Measurements from ENCODE around the gene TMEM183A. TPM values are rescaled to one million over a fixed set of nuclear protein-coding genes. Genes with fewer than 3 reads are reported as not detected.

TMEM183A gene
- total RNA-seq (78.8 and 105 TPM in 2 replicates), polyA plus RNA-seq (61.0 and 65.2 TPM in 2 replicates)

GRCh38 chr1:203006948-203007871, at the start of gene TMEM183A:
Gene TMEM183A, plus strand, starts transcription at chr1:203007374. Its CDS starts 92 bp downstream, at chr1:203007466.
- H3K4me3 ChIP-seq: peak within 1 kb of the TSS; percentile 80
- H3K36me3 ChIP-seq (replicated peaks; ENCODE audit: insufficient read depth, low read depth): peaks cover 6% of the 10 kb centered on the region
- peaks cover 14% of the 10 kb centered on the region for H4K20me1 ChIP-seq (ENCODE audit: insufficient read depth, poor library complexity, severe bottlenecking)
- peak; percentile 99 for DNase-seq (ENCODE audit: low spot score)
- H3K9me3 ChIP-seq (ENCODE audit: low read depth): no peaks in the 10 kb centered on the region
- H3K27me3 ChIP-seq: no peaks in the 10 kb centered on the region
- H3K27ac ChIP-seq: peak within 1 kb of the TSS; percentile 97
- WGBS (ENCODE audit: low lambda C conversion rate, missing lambda C conversion rate): under 1% methylated on average over 70 of the region's 78 CpGs
- peak within 1 kb of the TSS; percentile 89 for H3K4me2 ChIP-seq
- peak within 1 kb of the TSS; percentile 87 for H2AFZ ChIP-seq
- no peaks in the 10 kb centered on the region for H3K9me2 ChIP-seq (replicated peaks; ENCODE audit: insufficient read depth)
- peaks cover 11% of the 10 kb centered on the region for H3K4me1 ChIP-seq (ENCODE audit: insufficient read depth)
- peaks cover 44% of the 10 kb centered on the region for H3K79me2 ChIP-seq
- TF ChIP-seq CTCF (IDR thresholded peaks at IDR 0.05; ENCODE audit: poor library complexity) (no peak), EZH2phosphoT487 (IDR thresholded peaks at IDR 0.05; ENCODE audit: low read depth, severe bottlenecking, unreplicated experiment) (no peak), EZH2 (IDR thresholded peaks at IDR 0.05; ENCODE audit: borderline replicate concordance) (no peak)

- peak within 1 kb of the TSS; percentile 99 for H3K4me2 ChIP-seq
- WGBS (ENCODE audit: low lambda C conversion rate, missing lambda C conversion rate): 2% methylated on average over 52 of the region's 86 CpGs
- peak within 1 kb of the TSS; percentile 98 for H3K27ac ChIP-seq
These were observed 49.2 kb upstream of the TMEM183A start, which contains the start of gene ADIPOR1 for GRCh38 chr1:202957733-202958543. Gene ADIPOR1, minus strand, starts transcription at chr1:202958312. Its CDS starts 7,242 bp downstream, at chr1:202951070.

More at GRCh38 chr1:202957733-202958543, 49.2 kb upstream of the TMEM183A start, which contains the start of gene ADIPOR1:
- peak; percentile 96 for DNase-seq (ENCODE audit: low spot score)
- Histone ChIP-seq H3K9me2 (replicated peaks; ENCODE audit: insufficient read depth) (no peaks in the 10 kb centered on the region), H3K79me2 (peaks cover 50% of the 10 kb centered on the region), H3K27me3 (no peaks in the 10 kb centered on the region), H2AFZ (peak within 1 kb of the TSS; percentile 86), H3K9me3 (ENCODE audit: low read depth) (no peaks in the 10 kb centered on the region), H3K4me1 (ENCODE audit: insufficient read depth) (peaks cover 17% of the 10 kb centered on the region), H3K4me3 (peak within 1 kb of the TSS; percentile 97), H4K20me1 (ENCODE audit: insufficient read depth, poor library complexity, severe bottlenecking) (peaks cover 40% of the 10 kb centered on the region), H3K36me3 (replicated peaks; ENCODE audit: insufficient read depth, low read depth) (no peaks in the 10 kb centered on the region)
- TF ChIP-seq EZH2 (IDR thresholded peaks at IDR 0.05; ENCODE audit: borderline replicate concordance) (no peak), CTCF (IDR thresholded peaks at IDR 0.05; ENCODE audit: poor library complexity) (no peak), EZH2phosphoT487 (IDR thresholded peaks at IDR 0.05; ENCODE audit: low read depth, severe bottlenecking, unreplicated experiment) (no peak)
